H1 (cell line): ENCODE data around the gene CDH1.

Experiments
- CTCF ChIP-seq, 3 experiments: IDR thresholded peaks; 1 replicate in 2 of 3; 2 replicates in 1 of 3; pipeline versions ENCODE4 v1.5.1 to v1.6.1; 2011; ENCODE audit warnings: low read length in 3 of 3, mild to moderate bottlenecking in 3 of 3, inconsistent platforms in 2 of 3, low read depth in 1 of 3, moderate library complexity in 1 of 3; ENCODE audit not compliant: insufficient read depth in 1 of 3; ENCODE audit errors: control extremely low read depth in 1 of 3
- EZH2 ChIP-seq: fragments of 200-600 bp; sonication (generic); IDR thresholded peaks from 2 replicates; pipeline ENCODE4 v1.7.1; 2012; ENCODE audit warnings: low read depth, mild to moderate bottlenecking, moderate library complexity, low read length, inconsistent platforms; ENCODE audit not compliant: severe bottlenecking
- MAX ChIP-seq: IDR thresholded peaks from 2 replicates; pipeline ENCODE4 v1.6.1; 2012; ENCODE audit warnings: inconsistent platforms
- POLR2A ChIP-seq, 2 experiments: IDR thresholded peaks; 1 replicate in 1 of 2; 2 replicates in 1 of 2; pipeline ENCODE4 v1.6.1; 2011; ENCODE audit warnings: low read depth in 2 of 2, low read length in 2 of 2, mild to moderate bottlenecking in 2 of 2; ENCODE audit errors: control extremely low read depth in 1 of 2
- RBBP5 ChIP-seq: IDR thresholded peaks from 2 replicates; pipeline ENCODE4 v1.7.1; 2012; ENCODE audit warnings: low read depth, mild to moderate bottlenecking, inconsistent platforms, low read length, moderate library complexity, borderline replicate concordance
- SRF ChIP-seq: IDR thresholded peaks from 2 replicates; pipeline ENCODE4 v1.6.1; 2011; ENCODE audit warnings: mild to moderate bottlenecking, low read depth, low read length, moderate library complexity
- TBP ChIP-seq: IDR thresholded peaks from 2 replicates; pipeline ENCODE4 v1.6.1; 2011; ENCODE audit warnings: low read depth, low read length, improper control_type of control experiment
- ZNF274 ChIP-seq: IDR thresholded peaks from 2 replicates; pipeline ENCODE4 v1.7.0; 2012; ENCODE audit warnings: low read length, borderline replicate concordance; ENCODE audit errors: extremely low read depth

GRCh38 chr16:68873635-68874471 is 136.8 kb downstream of the CDH1 start:
- TF ChIP-seq MAX (no peak), POLR2A (IDR thresholded peaks at IDR 0.05; ENCODE audit: control extremely low read depth in 1 of 2, low read depth in 2 of 2, low read length in 2 of 2) (no peak), TBP (no peak), EZH2 (no peak), CTCF (IDR thresholded peaks at IDR 0.05; ENCODE audit: control extremely low read depth in 1 of 3, insufficient read depth in 1 of 3, low read depth in 1 of 3, low read length in 3 of 3) (no peak), ZNF274 (no peak), SRF (no peak), RBBP5 (no peak)
